ENCODE results near the gene ROBO2. TPM values are rescaled to one million over a fixed set of nuclear protein-coding genes. Genes with fewer than 3 reads are reported as not detected.

The ROBO2 gene
- total and polyA plus RNA-seq, 8 donors, result 0.65 to 4.3 (median 1.6) TPM

- DNase-seq (no peak), ATAC-seq (no peak), FAIRE-seq (no peak)
- Histone ChIP-seq H3K36me3 (no peaks in the 10 kb centered on the region), H3K4me3 (no peak overlapping the region), H3K4me1 (no peaks in the 10 kb centered on the region), H3K9me3 (no peaks in the 10 kb centered on the region), H3K27me3 (no peaks in the 10 kb centered on the region), H3K27ac (no peak overlapping the region)
- intact Hi-C loops (cut with DNase I), result no loop called here
- no peak for TF ChIP-seq CTCF (IDR thresholded peaks at IDR 0.05)
- 46 to 70% methylated on average over 4 of the region's 4 CpGs for WGBS, 2 donors
These were observed 372.1 kb downstream of the ROBO2 start for GRCh38 chr3:77412021-77412438.

- FAIRE-seq (no peak), ATAC-seq (no peak), DNase-seq (no peak)
- no peaks in the 10 kb centered on the region for H3K36me3 ChIP-seq
- no peak for TF ChIP-seq CTCF (IDR thresholded peaks at IDR 0.05)
- no peaks in the 10 kb centered on the region for H3K9me3 ChIP-seq
- no peaks in the 10 kb centered on the region for H3K4me1 ChIP-seq
- WGBS, 2 donors, result 61 to 77% methylated on average over 2 of the region's 2 CpGs
- no peaks in the 10 kb centered on the region for H3K27me3 ChIP-seq
- no peak overlapping the region for H3K4me3 ChIP-seq
- intact Hi-C loops (cut with DNase I), result no loop called here
- H3K27ac ChIP-seq, result no peak overlapping the region
These were observed 372.7 kb downstream of the ROBO2 start for GRCh38 chr3:77412584-77412983.

GRCh38 chr3:77414881-77415280 lies 375.0 kb downstream of the ROBO2 start:
- no peak for TF ChIP-seq CTCF (IDR thresholded peaks at IDR 0.05)
- ATAC-seq (no peak), FAIRE-seq (no peak), DNase-seq (no peak)
- intact Hi-C loops (cut with DNase I), result no loop called here
- Histone ChIP-seq H3K4me3 (no peak overlapping the region), H3K27me3 (no peaks in the 10 kb centered on the region), H3K27ac (no peak overlapping the region), H3K36me3 (no peaks in the 10 kb centered on the region), H3K9me3 (no peaks in the 10 kb centered on the region), H3K4me1 (no peaks in the 10 kb centered on the region)

GRCh38 chr3:77420336-77420735 lies 380.4 kb downstream of the ROBO2 start:
- Histone ChIP-seq H3K9me3 (no peaks in the 10 kb centered on the region), H3K36me3 (no peaks in the 10 kb centered on the region), H3K4me3 (no peak overlapping the region), H3K4me1 (no peaks in the 10 kb centered on the region), H3K27ac (no peak overlapping the region), H3K27me3 (no peaks in the 10 kb centered on the region)
- no peak for TF ChIP-seq CTCF (IDR thresholded peaks at IDR 0.05)
- WGBS, 2 donors, result 69 to 79% methylated on average over 1 of the region's 1 CpG
- intact Hi-C loops (cut with DNase I), result no loop called here
- no peak for FAIRE-seq
- ATAC-seq, result peak in 2 of 4 donors; percentile 35 to 71
- no peak for DNase-seq

- DNase-seq, result no peak
- 68 to 83% methylated on average over 5 of the region's 5 CpGs for WGBS, 2 donors
- H3K27ac ChIP-seq, result no peak overlapping the region
- no peaks in the 10 kb centered on the region for H3K36me3 ChIP-seq
- intact Hi-C loops (cut with DNase I), result no loop called here
- no peaks in the 10 kb centered on the region for H3K4me1 ChIP-seq
- no peaks in the 10 kb centered on the region for H3K27me3 ChIP-seq
- no peak for TF ChIP-seq CTCF (IDR thresholded peaks at IDR 0.05)
- no peak for FAIRE-seq
- H3K9me3 ChIP-seq, result no peaks in the 10 kb centered on the region
- no peak overlapping the region for H3K4me3 ChIP-seq
- no peak for ATAC-seq
These were observed 382.0 kb downstream of the ROBO2 start for GRCh38 chr3:77421916-77422315.

All from pancreas (tissue), 10 donors.